Caco-2 (cell line): ENCODE data around the gene CPED1. TPM values are rescaled to one million over a fixed set of nuclear protein-coding genes. Genes with fewer than 3 reads are reported as not detected.
"Not testable (repeated sequence)": the region's sequence is repeated elsewhere in the genome, so short reads cannot be mapped to it uniquely, and the experiment has no call there.

Source experiments
- BruUV-seq: library from RNA; stranded (reverse); fragments of 400-500 nt; replicated peaks from 2 replicates; lab custom pipeline; 2021; lab: Mats Ljungman, UMichigan
- CTCF ChIA-PET: fragments of 300-600 bp; sonication (Branson Sonifier 250); formaldehyde crosslinking; loops from one replicate; lab custom pipeline; 2022; ENCODE audit warnings: antibody characterized with exemption; lab: Charles Lee
- POLR2A ChIA-PET: fragments of 300-600 bp; sonication (Branson Sonifier 250); formaldehyde crosslinking; loops from one replicate; lab custom pipeline; 2022; ENCODE audit warnings: antibody characterized with exemption; lab: Charles Lee
- DNase-seq, 2 experiments: peaks; one replicate each; pipeline versions ENCODE4 v3.0.0 to v3.0.0-alpha.2; 2020 to 2022
- H3K27me3 ChIP-seq: replicated peaks from 2 replicates; pipeline ENCODE4 v1.6.0; 2011; ENCODE audit warnings: low read length; ENCODE audit not compliant: control insufficient read depth, insufficient read depth
- H3K36me3 ChIP-seq: 2 replicates; pipeline ENCODE4 v1.5.1; 2011; ENCODE audit warnings: low read length; ENCODE audit not compliant: control insufficient read depth, insufficient read depth
- H3K4me1 ChIP-seq: fragments of 250-450 bp; sonication (Bioruptor Pico); 2 replicates; pipeline ENCODE4 v1.5.1; 2020; ENCODE audit warnings: mild to moderate bottlenecking
- H3K4me3 ChIP-seq: 2 replicates; pipeline ENCODE4 v1.5.1; 2011; ENCODE audit warnings: low read depth, mild to moderate bottlenecking, control low read depth, low read length
- H3K9me3 ChIP-seq: fragments of 250-450 bp; sonication (Bioruptor Pico); 2 replicates; pipeline ENCODE4 v1.5.1; 2020; ENCODE audit warnings: mild to moderate bottlenecking, moderate library complexity
- H3K27ac Mint-ChIP-seq: one replicate; pipeline ENCODE4 v1.8.0; 2022; ENCODE audit warnings: mixed read lengths; ENCODE audit not compliant: unreplicated experiment
- H3K27me3 Mint-ChIP-seq: one replicate; pipeline ENCODE4 v1.8.0; 2022; ENCODE audit warnings: mixed read lengths; ENCODE audit not compliant: insufficient read depth, unreplicated experiment
- H3K36me3 Mint-ChIP-seq: one replicate; pipeline ENCODE4 v1.8.0; 2022; ENCODE audit warnings: mild to moderate bottlenecking, mixed read lengths; ENCODE audit not compliant: insufficient read depth, unreplicated experiment
- H3K4me1 Mint-ChIP-seq: one replicate; pipeline ENCODE4 v1.8.0; 2022; ENCODE audit warnings: low read depth, mixed read lengths; ENCODE audit not compliant: unreplicated experiment
- H3K4me3 Mint-ChIP-seq: one replicate; pipeline ENCODE4 v1.8.0; 2022; ENCODE audit warnings: mild to moderate bottlenecking, moderate library complexity, mixed read lengths; ENCODE audit not compliant: unreplicated experiment
- H3K9me3 Mint-ChIP-seq: one replicate; pipeline ENCODE4 v1.8.0; 2022; ENCODE audit warnings: mixed read lengths; ENCODE audit not compliant: unreplicated experiment
- CTCF ChIP-seq, 2 experiments: fragments of 200-600 bp in 1 of 2; IDR thresholded peaks; 1 replicate in 1 of 2; 2 replicates in 1 of 2; pipeline versions ENCODE4 v1.5.1 to v1.8.0; 2011 to 2022; ENCODE audit warnings: antibody characterized with exemption in 1 of 2, control low read depth in 1 of 2, inconsistent platforms in 1 of 2, low read depth in 1 of 2, low read length in 1 of 2, mild to moderate bottlenecking in 1 of 2, moderate library complexity in 1 of 2; ENCODE audit not compliant: insufficient read depth in 1 of 2, severe bottlenecking in 1 of 2, unreplicated experiment in 1 of 2
- intact Hi-C: fragments of 100-400 bp; cut with micrococcal nuclease; formaldehyde crosslinking; loops from one replicate; pipeline ENCODE4 v1.10.0; 2022; ENCODE audit not compliant: unreplicated experiment
- total RNA-seq: library from RNA; stranded (reverse); gene quantifications from 2 replicates; pipeline ENCODE4 v1.2.3, GENCODE V29; 2022

Gene CPED1
- total RNA-seq, 1 experiment from 2014 or later: 0.23 TPM

- no peaks in the 10 kb centered on the region for H3K9me3 ChIP-seq
- POLR2A ChIA-PET: no interaction called here
- CTCF ChIA-PET: no interaction called here
- BruUV-seq: no TSS peak
- no peak for TF ChIP-seq CTCF (IDR thresholded peaks at IDR 0.05; ENCODE audit: insufficient read depth in 1 of 2, low read depth in 1 of 2, low read length in 1 of 2, severe bottlenecking in 1 of 2, unreplicated experiment in 1 of 2)
- no peak for DNase-seq
- H3K4me1 ChIP-seq: no peaks in the 10 kb centered on the region
- no peak overlapping the region for H3K4me3 Mint-ChIP-seq
- no peaks in the 10 kb centered on the region for H3K9me3 Mint-ChIP-seq
- no peak overlapping the region for H3K4me3 ChIP-seq
- H3K27me3 Mint-ChIP-seq: peaks cover 4% of the 10 kb centered on the region
- intact Hi-C loops: no loop called here
- no peaks in the 10 kb centered on the region for H3K4me1 Mint-ChIP-seq
- H3K27ac Mint-ChIP-seq: no peak overlapping the region
- no peaks in the 10 kb centered on the region for H3K27me3 ChIP-seq
- no peaks in the 10 kb centered on the region for H3K36me3 ChIP-seq
- H3K36me3 Mint-ChIP-seq: no peaks in the 10 kb centered on the region
Measured at GRCh38 chr7:121182281-121182680, 193.8 kb downstream of the CPED1 start.

GRCh38 chr7:121182902-121183301, 194.4 kb downstream of the CPED1 start:
- H3K4me1 ChIP-seq: no peaks in the 10 kb centered on the region
- no peak overlapping the region for H3K4me3 Mint-ChIP-seq
- H3K4me1 Mint-ChIP-seq: no peaks in the 10 kb centered on the region
- DNase-seq: no peak
- H3K27ac Mint-ChIP-seq: no peak overlapping the region
- no TSS peak for BruUV-seq
- POLR2A ChIA-PET: no interaction called here
- H3K27me3 Mint-ChIP-seq: peaks cover 1% of the 10 kb centered on the region
- H3K27me3 ChIP-seq: no peaks in the 10 kb centered on the region
- no peak for TF ChIP-seq CTCF (IDR thresholded peaks at IDR 0.05; ENCODE audit: insufficient read depth in 1 of 2, low read depth in 1 of 2, low read length in 1 of 2, severe bottlenecking in 1 of 2, unreplicated experiment in 1 of 2)
- no peaks in the 10 kb centered on the region for H3K36me3 Mint-ChIP-seq
- CTCF ChIA-PET: no interaction called here
- H3K9me3 Mint-ChIP-seq: no peaks in the 10 kb centered on the region
- no peaks in the 10 kb centered on the region for H3K36me3 ChIP-seq
- intact Hi-C loops: no loop called here
- no peak overlapping the region for H3K4me3 ChIP-seq
- H3K9me3 ChIP-seq: no peaks in the 10 kb centered on the region

GRCh38 chr7:121183883-121184282, 195.4 kb downstream of the CPED1 start:
- H3K4me3 Mint-ChIP-seq, H3K27me3 ChIP-seq, H3K9me3 ChIP-seq, DNase-seq, H3K36me3 ChIP-seq, H3K4me1 Mint-ChIP-seq, H3K9me3 Mint-ChIP-seq, CTCF ChIA-PET, BruUV-seq, intact Hi-C loops, H3K27ac Mint-ChIP-seq, H3K27me3 Mint-ChIP-seq, H3K36me3 Mint-ChIP-seq, H3K4me1 ChIP-seq, POLR2A ChIA-PET, H3K4me3 ChIP-seq: not testable (repeated sequence)

GRCh38 chr7:121186746-121187145, 198.2 kb downstream of the CPED1 start:
- no peak overlapping the region for H3K4me3 ChIP-seq
- DNase-seq: no peak
- Mint-ChIP-seq H3K27ac (no peak overlapping the region), H3K4me3 (no peak overlapping the region), H3K36me3 (no peaks in the 10 kb centered on the region), H3K4me1 (no peaks in the 10 kb centered on the region), H3K27me3 (peaks cover 6% of the 10 kb centered on the region), H3K9me3 (no peaks in the 10 kb centered on the region)
- BruUV-seq: no TSS peak
- H3K4me1 ChIP-seq: no peaks in the 10 kb centered on the region
- intact Hi-C loops: no loop called here
- no peaks in the 10 kb centered on the region for H3K27me3 ChIP-seq
- TF ChIP-seq CTCF (IDR thresholded peaks at IDR 0.05; ENCODE audit: insufficient read depth in 1 of 2, low read depth in 1 of 2, low read length in 1 of 2, severe bottlenecking in 1 of 2, unreplicated experiment in 1 of 2): no peak
- ChIA-PET CTCF (interaction anchor here (0.6 kb wide), 1 partner anchor 20 kb away, joined by 3 read pairs; no protein-coding TSS in a partner anchor), POLR2A (no interaction called here)
- no peaks in the 10 kb centered on the region for H3K36me3 ChIP-seq
- no peaks in the 10 kb centered on the region for H3K9me3 ChIP-seq
